Right lobe of liver (tissue), 4 donors: ENCODE results near the gene ANKS1B.

Experiments used
- POLR2A ChIP-seq: fragments of 450-650 bp; IDR thresholded peaks from one replicate; pipeline ENCODE4 v1.6.1; 2017; ENCODE audit warnings: antibody characterized with exemption, mild to moderate bottlenecking
- TF ChIP-seq, protein P1 (sequence below), 4 donors: fragments of 200-600 bp in 3 of 4; fragments of 450-650 bp in 1 of 4; IDR thresholded peaks; one replicate each; pipeline versions ENCODE4 v1.5.1 to v1.8.0; 2016 to 2022; ENCODE audit warnings: antibody characterized with exemption in 4 of 4, mild to moderate bottlenecking in 2 of 4
- donor health status: DM: no; HTN: no; CAD: no.
- donor health status: DM: no; HTN: no; CAD: no.
- donor health status: DM: no; HTN: yes; CAD: no.

DNA sequence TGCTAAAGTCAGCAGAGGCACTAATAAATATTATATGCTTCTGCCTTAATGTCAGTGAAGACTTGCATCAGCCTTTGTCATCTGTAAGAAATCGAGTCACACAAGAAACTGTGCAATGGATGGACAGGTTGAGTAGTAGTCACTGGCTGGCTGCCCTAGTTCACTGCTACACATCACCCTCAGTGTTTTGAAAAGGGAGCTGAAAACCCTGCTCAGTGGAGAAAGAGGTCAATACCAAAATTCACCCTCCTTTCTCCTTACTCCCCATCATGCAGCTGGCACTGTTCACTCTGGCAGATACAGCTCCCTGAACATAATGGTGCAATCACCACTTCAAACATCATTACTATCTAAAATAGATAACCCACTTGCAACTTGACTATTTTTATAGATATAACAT is 6.6 kb downstream of the ANKS1B start:
- TF ChIP-seq, protein P1, sequence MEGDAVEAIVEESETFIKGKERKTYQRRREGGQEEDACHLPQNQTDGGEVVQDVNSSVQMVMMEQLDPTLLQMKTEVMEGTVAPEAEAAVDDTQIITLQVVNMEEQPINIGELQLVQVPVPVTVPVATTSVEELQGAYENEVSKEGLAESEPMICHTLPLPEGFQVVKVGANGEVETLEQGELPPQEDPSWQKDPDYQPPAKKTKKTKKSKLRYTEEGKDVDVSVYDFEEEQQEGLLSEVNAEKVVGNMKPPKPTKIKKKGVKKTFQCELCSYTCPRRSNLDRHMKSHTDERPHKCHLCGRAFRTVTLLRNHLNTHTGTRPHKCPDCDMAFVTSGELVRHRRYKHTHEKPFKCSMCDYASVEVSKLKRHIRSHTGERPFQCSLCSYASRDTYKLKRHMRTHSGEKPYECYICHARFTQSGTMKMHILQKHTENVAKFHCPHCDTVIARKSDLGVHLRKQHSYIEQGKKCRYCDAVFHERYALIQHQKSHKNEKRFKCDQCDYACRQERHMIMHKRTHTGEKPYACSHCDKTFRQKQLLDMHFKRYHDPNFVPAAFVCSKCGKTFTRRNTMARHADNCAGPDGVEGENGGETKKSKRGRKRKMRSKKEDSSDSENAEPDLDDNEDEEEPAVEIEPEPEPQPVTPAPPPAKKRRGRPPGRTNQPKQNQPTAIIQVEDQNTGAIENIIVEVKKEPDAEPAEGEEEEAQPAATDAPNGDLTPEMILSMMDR (IDR thresholded peaks at IDR 0.05) = no peak
- TF ChIP-seq POLR2A = no peak
